ENCODE results near the gene AKR1C1. TPM values are rescaled to one million over a fixed set of nuclear protein-coding genes. Genes with fewer than 3 reads are reported as not detected.
A peak's percentile ranks its signal among the peaks of the same experiment; 100 is the strongest.
"Not testable (repeated sequence)": the region's sequence is repeated elsewhere in the genome, so short reads cannot be mapped to it uniquely, and the experiment has no call there.

AKR1C1 gene
- total RNA-seq, 1 donor, result 140 TPM

- H3K4me1 ChIP-seq (ENCODE audit: insufficient read depth, low read length), result peaks cover 8% of the 10 kb centered on the region
- no peaks in the 10 kb centered on the region for H3K27me3 ChIP-seq (ENCODE audit: insufficient read depth, low read length)
- TF ChIP-seq, protein P1, sequence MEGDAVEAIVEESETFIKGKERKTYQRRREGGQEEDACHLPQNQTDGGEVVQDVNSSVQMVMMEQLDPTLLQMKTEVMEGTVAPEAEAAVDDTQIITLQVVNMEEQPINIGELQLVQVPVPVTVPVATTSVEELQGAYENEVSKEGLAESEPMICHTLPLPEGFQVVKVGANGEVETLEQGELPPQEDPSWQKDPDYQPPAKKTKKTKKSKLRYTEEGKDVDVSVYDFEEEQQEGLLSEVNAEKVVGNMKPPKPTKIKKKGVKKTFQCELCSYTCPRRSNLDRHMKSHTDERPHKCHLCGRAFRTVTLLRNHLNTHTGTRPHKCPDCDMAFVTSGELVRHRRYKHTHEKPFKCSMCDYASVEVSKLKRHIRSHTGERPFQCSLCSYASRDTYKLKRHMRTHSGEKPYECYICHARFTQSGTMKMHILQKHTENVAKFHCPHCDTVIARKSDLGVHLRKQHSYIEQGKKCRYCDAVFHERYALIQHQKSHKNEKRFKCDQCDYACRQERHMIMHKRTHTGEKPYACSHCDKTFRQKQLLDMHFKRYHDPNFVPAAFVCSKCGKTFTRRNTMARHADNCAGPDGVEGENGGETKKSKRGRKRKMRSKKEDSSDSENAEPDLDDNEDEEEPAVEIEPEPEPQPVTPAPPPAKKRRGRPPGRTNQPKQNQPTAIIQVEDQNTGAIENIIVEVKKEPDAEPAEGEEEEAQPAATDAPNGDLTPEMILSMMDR (IDR thresholded peaks at IDR 0.05; ENCODE audit: extremely low read depth, low read depth, low read length), result no peak
- H3K4me3 ChIP-seq (ENCODE audit: insufficient read depth, low read length), result no peak overlapping the region
- no peaks in the 10 kb centered on the region for H3K36me3 ChIP-seq (ENCODE audit: insufficient read depth, low read length)
- no peaks in the 10 kb centered on the region for H4K20me1 ChIP-seq (ENCODE audit: insufficient read depth, low read length)
- DNase-seq (ENCODE audit: insufficient read length, low spot score, missing footprints), result no peak
- H3K79me2 ChIP-seq (ENCODE audit: insufficient read depth, low read length), result no peaks in the 10 kb centered on the region
- H3K4me2 ChIP-seq (ENCODE audit: insufficient read depth, low read length), result no peak overlapping the region
- no peak overlapping the region for H3K27ac ChIP-seq (ENCODE audit: low read depth, low read length)
- H2AFZ ChIP-seq (ENCODE audit: low read length), result peak overlapping the region; percentile 14
- H3K9me3 ChIP-seq (ENCODE audit: low read depth, low read length), result no peaks in the 10 kb centered on the region
Measured at GRCh38 chr10:5018134-5018533, 54.9 kb downstream of the AKR1C1 start.

- H3K4me1 ChIP-seq (ENCODE audit: insufficient read depth, low read length); H3K79me2 ChIP-seq (ENCODE audit: insufficient read depth, low read length); H3K27me3 ChIP-seq (ENCODE audit: insufficient read depth, low read length); H3K9me3 ChIP-seq (ENCODE audit: low read depth, low read length); H4K20me1 ChIP-seq (ENCODE audit: insufficient read depth, low read length); H3K4me2 ChIP-seq (ENCODE audit: insufficient read depth, low read length); H3K36me3 ChIP-seq (ENCODE audit: insufficient read depth, low read length); H3K4me3 ChIP-seq (ENCODE audit: insufficient read depth, low read length); H2AFZ ChIP-seq (ENCODE audit: low read length): not testable (repeated sequence)
- H3K27ac ChIP-seq (ENCODE audit: low read depth, low read length), result peak overlapping the region; percentile 62
- TF ChIP-seq, protein P1 (IDR thresholded peaks at IDR 0.05; ENCODE audit: extremely low read depth, low read depth, low read length), result peak; percentile 38
- DNase-seq (ENCODE audit: insufficient read length, low spot score, missing footprints), result peak; percentile 55
Measured at GRCh38 chr10:5018671-5019277, 55.6 kb downstream of the AKR1C1 start.

DNA sequence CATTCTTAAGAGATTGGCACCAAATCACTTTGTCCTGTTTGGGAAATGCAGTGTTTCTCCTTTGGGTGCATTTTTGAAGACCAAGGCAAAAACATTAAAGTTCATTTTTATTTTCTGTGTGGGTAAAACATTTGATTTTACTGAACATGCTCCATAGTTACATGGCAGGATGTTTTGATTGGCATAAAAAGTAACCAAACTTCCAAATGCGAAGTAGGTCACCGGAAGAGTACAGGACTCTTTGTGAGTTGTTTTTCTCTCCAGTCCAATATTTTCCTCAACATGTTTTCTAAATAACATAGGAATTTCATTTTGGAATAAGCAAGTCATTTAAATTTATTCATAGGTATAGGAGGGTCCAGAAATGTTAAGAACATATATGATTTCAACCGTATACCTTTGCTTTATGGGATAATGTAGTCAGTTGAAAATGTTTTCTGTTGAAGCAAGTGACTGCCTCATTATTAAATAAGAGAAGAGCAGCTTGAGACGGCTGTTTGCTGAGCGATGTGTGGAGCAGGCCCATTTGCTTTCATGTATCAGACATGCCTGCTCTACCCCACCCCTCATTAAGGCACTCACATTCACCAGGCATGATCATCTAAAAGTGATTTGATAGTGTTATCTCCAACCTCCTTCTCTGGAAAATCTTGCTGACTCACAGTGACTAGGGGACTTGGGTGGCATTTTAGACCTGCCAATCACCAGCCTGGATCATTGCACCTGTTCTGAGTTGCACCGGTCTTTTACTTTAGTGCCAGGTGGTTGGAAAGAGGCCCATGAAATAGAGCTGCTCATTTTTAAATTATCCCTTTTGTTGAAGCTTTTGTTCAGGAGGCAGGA is 56.8 kb downstream of the AKR1C1 start:
- H4K20me1 ChIP-seq (ENCODE audit: insufficient read depth, low read length); H3K79me2 ChIP-seq (ENCODE audit: insufficient read depth, low read length); H3K4me1 ChIP-seq (ENCODE audit: insufficient read depth, low read length); H3K27me3 ChIP-seq (ENCODE audit: insufficient read depth, low read length); H3K36me3 ChIP-seq (ENCODE audit: insufficient read depth, low read length); H3K4me2 ChIP-seq (ENCODE audit: insufficient read depth, low read length); H3K9me3 ChIP-seq (ENCODE audit: low read depth, low read length); H3K4me3 ChIP-seq (ENCODE audit: insufficient read depth, low read length); DNase-seq (ENCODE audit: insufficient read length, low spot score, missing footprints): not testable (repeated sequence)
- Histone ChIP-seq H2AFZ (ENCODE audit: low read length) (peak overlapping the region; percentile 57), H3K27ac (ENCODE audit: low read depth, low read length) (peak overlapping the region; percentile 62)

GRCh38 chr10:5021624-5022290 is 58.5 kb downstream of the AKR1C1 start:
- H4K20me1 ChIP-seq (ENCODE audit: insufficient read depth, low read length); DNase-seq (ENCODE audit: insufficient read length, low spot score, missing footprints); H3K27ac ChIP-seq (ENCODE audit: low read depth, low read length); H3K4me2 ChIP-seq (ENCODE audit: insufficient read depth, low read length); H3K9me3 ChIP-seq (ENCODE audit: low read depth, low read length); H3K36me3 ChIP-seq (ENCODE audit: insufficient read depth, low read length); H3K79me2 ChIP-seq (ENCODE audit: insufficient read depth, low read length); H3K27me3 ChIP-seq (ENCODE audit: insufficient read depth, low read length); H3K4me1 ChIP-seq (ENCODE audit: insufficient read depth, low read length); H3K4me3 ChIP-seq (ENCODE audit: insufficient read depth, low read length): not testable (repeated sequence)
- peak overlapping the region; percentile 59 for H2AFZ ChIP-seq (ENCODE audit: low read length)

Data from osteoblast (primary cell).